OCI-LY7 (cell line): Measurements from ENCODE around the gene ADAMTS2. TPM values are rescaled to one million over a fixed set of nuclear protein-coding genes. Genes with fewer than 3 reads are reported as not detected.

Experiments used
- BruUV-seq: library from RNA; stranded (reverse); fragments of 400-500 nt; replicated peaks from 2 replicates; lab custom pipeline; 2021; lab: Mats Ljungman, UMichigan
- CTCF ChIA-PET: fragments of 300-600 bp; sonication (Branson Sonifier 250); formaldehyde crosslinking; loops from one replicate; lab custom pipeline; 2022; ENCODE audit warnings: antibody characterized with exemption; ENCODE audit not compliant: unreplicated experiment; lab: Charles Lee
- POLR2A ChIA-PET: fragments of 300-600 bp; sonication (Branson Sonifier 250); formaldehyde crosslinking; loops from one replicate; lab custom pipeline; 2022; ENCODE audit warnings: antibody characterized with exemption; lab: Charles Lee
- DNase-seq: peaks from one replicate; pipeline ENCODE4 v3.0.0-alpha.2; 2015; ENCODE audit warnings: low spot score
- H2AFZ ChIP-seq: fragments of 200-600 bp; sonication (generic), shearing (Covaris generic); 2 replicates; pipeline ENCODE4 v1.6.1; 2014; ENCODE audit warnings: mild to moderate bottlenecking, antibody characterized with exemption, low read length, moderate library complexity
- H3K27ac ChIP-seq: fragments of 200-600 bp; sonication (generic); 2 replicates; pipeline ENCODE4 v1.5.1; 2014; ENCODE audit warnings: mixed run types, low read depth, mild to moderate bottlenecking, moderate library complexity, low read length, inconsistent platforms; ENCODE audit not compliant: poor library complexity, severe bottlenecking
- H3K36me3 ChIP-seq: fragments of 200-600 bp; sonication (generic); 2 replicates; pipeline ENCODE4 v1.6.1; 2014; ENCODE audit warnings: mild to moderate bottlenecking, antibody characterized with exemption, low read length, moderate library complexity, mixed read lengths; ENCODE audit not compliant: insufficient read depth
- H3K4me1 ChIP-seq: fragments of 200-600 bp; sonication (generic); 2 replicates; pipeline ENCODE4 v1.5.1; 2014; ENCODE audit warnings: mild to moderate bottlenecking, low read length; ENCODE audit not compliant: insufficient read depth, poor library complexity, severe bottlenecking
- H3K4me2 ChIP-seq: fragments of 200-600 bp; sonication (generic); 2 replicates; pipeline ENCODE4 v1.6.1; 2014; ENCODE audit warnings: mild to moderate bottlenecking, low read length
- H3K4me3 ChIP-seq: fragments of 200-600 bp; sonication (generic); 2 replicates; pipeline ENCODE4 v1.5.1; 2014; ENCODE audit warnings: mild to moderate bottlenecking, low read depth, low read length; ENCODE audit not compliant: poor library complexity, severe bottlenecking
- H3K79me2 ChIP-seq: fragments of 200-600 bp; sonication (generic); 2 replicates; pipeline ENCODE4 v1.6.1; 2016; ENCODE audit warnings: low read depth, mild to moderate bottlenecking, low read length, moderate library complexity, mixed read lengths; ENCODE audit not compliant: insufficient read depth
- H3K9me2 ChIP-seq: fragments of 200-600 bp; sonication (generic); 2 replicates; pipeline ENCODE4 v1.6.1; 2016; ENCODE audit warnings: mild to moderate bottlenecking, low read length, mixed read lengths; ENCODE audit not compliant: insufficient read depth
- H3K9me3 ChIP-seq: fragments of 200-600 bp; sonication (generic); 2 replicates; pipeline ENCODE4 v1.6.1; 2014; ENCODE audit warnings: mild to moderate bottlenecking, mixed run types, low read length, mixed read lengths
- H4K20me1 ChIP-seq: fragments of 200-600 bp; sonication (generic); 2 replicates; pipeline ENCODE4 v1.6.1; 2014; ENCODE audit warnings: mild to moderate bottlenecking, antibody characterized with exemption, low read length, moderate library complexity, mixed read lengths; ENCODE audit not compliant: insufficient read depth
- EZH2phosphoT487 ChIP-seq: fragments of 200-600 bp; sonication (generic); IDR thresholded peaks from 2 replicates; pipeline ENCODE4 v1.6.1; 2018; ENCODE audit warnings: low read depth, borderline replicate concordance, mild to moderate bottlenecking, mixed run types, antibody characterized with exemption, low read length, moderate library complexity, mixed read lengths
- intact Hi-C: fragments of 100-400 bp; cut with micrococcal nuclease; formaldehyde crosslinking; loops from one replicate; pipeline ENCODE4 v1.10.0; 2022; ENCODE audit not compliant: unreplicated experiment
- total RNA-seq, 2 experiments: library from RNA; depleted of rRNA in 1 of 2; stranded (reverse); fragments of >200 nt in 1 of 2; shearing (Covaris generic) in 1 of 2; gene quantifications; 2 replicates each; pipeline ENCODE4 v1.2.3, GENCODE V29; 2014 to 2022
- TF ChIP-seq, protein P1 (sequence below): fragments of 200-600 bp; sonication (generic); conservative IDR thresholded peaks from 2 replicates; pipeline ENCODE4 v1.5.1; 2014; ENCODE audit warnings: mild to moderate bottlenecking, antibody characterized with exemption, low read length, moderate library complexity, mixed read lengths

Gene ADAMTS2
- total RNA-seq, 2 experiments from 2014 or later = not detected

- no peak overlapping the region for H3K4me3 ChIP-seq
- BruUV-seq = no TSS peak
- H2AFZ ChIP-seq = no peak overlapping the region
- H3K27ac ChIP-seq = no peak overlapping the region
- no peak overlapping the region for H3K4me2 ChIP-seq
- ChIA-PET POLR2A (no interaction called here), CTCF (no interaction called here)
- DNase-seq = peak; percentile 11
- no peaks in the 10 kb centered on the region for H3K9me3 ChIP-seq
- no peaks in the 10 kb centered on the region for H3K4me1 ChIP-seq
- H4K20me1 ChIP-seq = no peaks in the 10 kb centered on the region
- H3K9me2 ChIP-seq = no peaks in the 10 kb centered on the region
- H3K79me2 ChIP-seq = no peaks in the 10 kb centered on the region
- TF ChIP-seq, protein P1, sequence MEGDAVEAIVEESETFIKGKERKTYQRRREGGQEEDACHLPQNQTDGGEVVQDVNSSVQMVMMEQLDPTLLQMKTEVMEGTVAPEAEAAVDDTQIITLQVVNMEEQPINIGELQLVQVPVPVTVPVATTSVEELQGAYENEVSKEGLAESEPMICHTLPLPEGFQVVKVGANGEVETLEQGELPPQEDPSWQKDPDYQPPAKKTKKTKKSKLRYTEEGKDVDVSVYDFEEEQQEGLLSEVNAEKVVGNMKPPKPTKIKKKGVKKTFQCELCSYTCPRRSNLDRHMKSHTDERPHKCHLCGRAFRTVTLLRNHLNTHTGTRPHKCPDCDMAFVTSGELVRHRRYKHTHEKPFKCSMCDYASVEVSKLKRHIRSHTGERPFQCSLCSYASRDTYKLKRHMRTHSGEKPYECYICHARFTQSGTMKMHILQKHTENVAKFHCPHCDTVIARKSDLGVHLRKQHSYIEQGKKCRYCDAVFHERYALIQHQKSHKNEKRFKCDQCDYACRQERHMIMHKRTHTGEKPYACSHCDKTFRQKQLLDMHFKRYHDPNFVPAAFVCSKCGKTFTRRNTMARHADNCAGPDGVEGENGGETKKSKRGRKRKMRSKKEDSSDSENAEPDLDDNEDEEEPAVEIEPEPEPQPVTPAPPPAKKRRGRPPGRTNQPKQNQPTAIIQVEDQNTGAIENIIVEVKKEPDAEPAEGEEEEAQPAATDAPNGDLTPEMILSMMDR = no peak
- TF ChIP-seq EZH2phosphoT487 = no peak
- H3K36me3 ChIP-seq = no peaks in the 10 kb centered on the region
- intact Hi-C loops = no loop called here
These were observed 190.0 kb downstream of the ADAMTS2 start for GRCh38 chr5:179154991-179155955.

DNA sequence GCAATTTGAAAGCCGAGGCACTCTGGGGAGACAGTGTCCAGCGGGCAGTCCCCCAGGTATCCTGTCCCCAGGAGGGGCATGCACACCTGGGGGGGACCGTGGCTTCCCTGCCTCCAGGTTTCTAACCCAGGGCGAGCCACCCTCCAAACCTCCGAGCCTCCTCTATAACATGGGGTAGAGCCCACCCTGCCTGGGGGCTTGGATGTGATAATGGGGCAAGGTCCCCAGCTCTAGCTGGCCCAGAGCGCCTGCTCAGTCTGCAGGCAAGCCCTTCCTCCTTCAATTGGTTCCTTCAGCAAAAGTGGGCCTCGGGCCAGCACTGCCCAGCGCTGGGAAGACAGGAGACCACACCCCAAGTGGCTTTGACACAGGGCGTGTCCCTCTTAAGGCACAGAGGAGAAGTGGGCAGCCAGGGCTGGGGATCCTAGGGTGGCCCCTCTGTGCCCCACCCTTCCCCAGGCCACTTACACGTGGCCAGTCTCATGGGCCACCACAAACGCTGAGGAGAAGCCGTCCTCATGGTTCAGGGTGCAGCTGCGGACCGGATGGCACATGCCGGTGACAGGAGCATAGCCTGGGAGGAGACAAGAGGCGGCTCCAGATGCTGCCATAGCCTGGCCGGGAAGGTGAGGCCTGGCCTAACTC, 190.8 kb downstream of the ADAMTS2 start:
- no peaks in the 10 kb centered on the region for H3K9me2 ChIP-seq
- intact Hi-C loops = no loop called here
- TF ChIP-seq, protein P1 = no peak
- TF ChIP-seq EZH2phosphoT487 = no peak
- BruUV-seq = no TSS peak
- H3K9me3 ChIP-seq = no peaks in the 10 kb centered on the region
- H2AFZ ChIP-seq = no peak overlapping the region
- H3K36me3 ChIP-seq = no peaks in the 10 kb centered on the region
- no peak for DNase-seq
- H3K4me3 ChIP-seq = no peak overlapping the region
- no peaks in the 10 kb centered on the region for H3K79me2 ChIP-seq
- H3K4me1 ChIP-seq = no peaks in the 10 kb centered on the region
- ChIA-PET CTCF (no interaction called here), POLR2A (no interaction called here)
- no peaks in the 10 kb centered on the region for H4K20me1 ChIP-seq
- no peak overlapping the region for H3K27ac ChIP-seq
- H3K4me2 ChIP-seq = no peak overlapping the region
